CD14-positive monocyte (primary cell): ENCODE results near the gene SCN7A. TPM values are rescaled to one million over a fixed set of nuclear protein-coding genes. Genes with fewer than 3 reads are reported as not detected.

Experiments used
- DNase-seq, 3 donors: peaks; one replicate each; pipeline ENCODE4 v3.0.0-alpha.2; 2011 to 2022
- H2AFZ ChIP-seq: 2 replicates; pipeline ENCODE4 v1.6.0; 2012; ENCODE audit warnings: mild to moderate bottlenecking, low read depth, low read length, inconsistent platforms; ENCODE audit not compliant: insufficient read depth, poor library complexity, severe bottlenecking
- H3K27ac ChIP-seq, 2 donors: 1 replicate in 1 of 2; 2 replicates in 1 of 2; pipeline ENCODE4 v1.5.1; 2012 to 2013; ENCODE audit warnings: low read length in 2 of 2, control low read depth in 1 of 2, inconsistent platforms in 1 of 2, low read depth in 1 of 2, mild to moderate bottlenecking in 1 of 2
- H3K27me3 ChIP-seq, 2 donors: one replicate each; pipeline versions ENCODE4 v1.6.0 to v1.6.1; 2011 to 2013; ENCODE audit warnings: low read length in 2 of 2; ENCODE audit not compliant: control insufficient read depth in 2 of 2, insufficient read depth in 2 of 2
- H3K36me3 ChIP-seq, 2 donors: replicated peaks in 1 of 2; 1 replicate in 1 of 2; 2 replicates in 1 of 2; pipeline versions ENCODE4 v1.5.1 to v1.6.1; 2012 to 2013; ENCODE audit warnings: low read length in 2 of 2, control low read depth in 1 of 2, inconsistent platforms in 1 of 2, mild to moderate bottlenecking in 1 of 2; ENCODE audit not compliant: insufficient read depth in 2 of 2, control insufficient read depth in 1 of 2
- H3K4me1 ChIP-seq, 2 donors: 1 replicate in 1 of 2; 2 replicates in 1 of 2; pipeline versions ENCODE4 v1.5.1 to v1.6.1; 2012 to 2013; ENCODE audit warnings: low read length in 2 of 2, control low read depth in 1 of 2, inconsistent platforms in 1 of 2, mild to moderate bottlenecking in 1 of 2, moderate library complexity in 1 of 2; ENCODE audit not compliant: insufficient read depth in 2 of 2, control insufficient read depth in 1 of 2
- H3K4me2 ChIP-seq: replicated peaks from 2 replicates; pipeline ENCODE3; 2012; ENCODE audit warnings: low read length, moderate library complexity, mild to moderate bottlenecking; ENCODE audit not compliant: poor library complexity, severe bottlenecking; ENCODE audit errors: extremely low read depth
- H3K4me3 ChIP-seq, 3 experiments: fragments of 200-600 bp in 1 of 3; sonication (generic) in 1 of 3; replicated peaks in 1 of 3; 1 replicate in 2 of 3; 2 replicates in 1 of 3; pipeline ENCODE4 v1.5.1; 2011 to 2013; ENCODE audit warnings: low read length in 3 of 3, mild to moderate bottlenecking in 3 of 3, control low read depth in 2 of 3, low read depth in 2 of 3, inconsistent platforms in 1 of 3, moderate library complexity in 1 of 3
- H3K79me2 ChIP-seq: 2 replicates; pipeline ENCODE4 v1.6.0; 2012; ENCODE audit warnings: mild to moderate bottlenecking, control low read depth, inconsistent platforms, low read length, moderate library complexity; ENCODE audit not compliant: insufficient read depth
- H3K9ac ChIP-seq: 2 replicates; pipeline ENCODE4 v1.6.0; 2017; ENCODE audit warnings: low read length, mild to moderate bottlenecking; ENCODE audit not compliant: insufficient read depth, poor library complexity, severe bottlenecking
- H3K9me3 ChIP-seq, 2 donors: replicated peaks in 1 of 2; 1 replicate in 1 of 2; 2 replicates in 1 of 2; pipeline versions ENCODE4 v1.5.1 to v1.6.1; 2012 to 2013; ENCODE audit warnings: low read length in 2 of 2, control low read depth in 1 of 2; ENCODE audit not compliant: control insufficient read depth in 1 of 2, insufficient read depth in 1 of 2
- H4K20me1 ChIP-seq: 2 replicates; pipeline ENCODE4 v1.6.0; 2012; ENCODE audit warnings: mild to moderate bottlenecking, low read length, control low read depth, moderate library complexity; ENCODE audit not compliant: insufficient read depth
- H3K27ac Mint-ChIP-seq, 7 donors: one replicate each; pipeline ENCODE4 v1.8.0; 2020; ENCODE audit warnings: mild to moderate bottlenecking in 7 of 7, mixed read lengths in 7 of 7, moderate library complexity in 6 of 7, inconsistent platforms in 2 of 7
- H3K27me3 Mint-ChIP-seq, 3 donors: one replicate each; pipeline ENCODE4 v1.8.0; 2021 to 2022; ENCODE audit warnings: low read depth in 3 of 3, mild to moderate bottlenecking in 3 of 3, mixed read lengths in 3 of 3, moderate library complexity in 3 of 3, inconsistent platforms in 1 of 3
- H3K36me3 Mint-ChIP-seq, 2 donors: one replicate each; pipeline ENCODE4 v1.8.0; 2020; ENCODE audit warnings: mixed read lengths in 2 of 2, inconsistent platforms in 1 of 2, mild to moderate bottlenecking in 1 of 2
- H3K4me1 Mint-ChIP-seq: one replicate; pipeline ENCODE4 v1.8.0; 2020; ENCODE audit warnings: mild to moderate bottlenecking, mixed read lengths
- H3K4me3 Mint-ChIP-seq, 2 donors: one replicate each; pipeline ENCODE4 v1.8.0; 2020; ENCODE audit warnings: mild to moderate bottlenecking in 2 of 2, mixed read lengths in 2 of 2, moderate library complexity in 1 of 2
- H3K9me3 Mint-ChIP-seq, 7 donors: one replicate each; pipeline ENCODE4 v1.8.0; 2020 to 2022; ENCODE audit warnings: mixed read lengths in 7 of 7, mild to moderate bottlenecking in 6 of 7, moderate library complexity in 6 of 7, inconsistent platforms in 2 of 7
- WGBS: methylation state at CpG from one replicate; pipeline ENCODE4 v1.1.5; 2013; ENCODE audit warnings: missing lambda C conversion rate; ENCODE audit not compliant: insufficient coverage; 5-methylcytosine and 5-hydroxymethylcytosine counted together
- intact Hi-C, 2 donors: fragments of 100-400 bp; cut with micrococcal nuclease; formaldehyde crosslinking; loops; one replicate each; pipeline versions ENCODE4 v1.15.0 to v1.15.1; 2023
- polyA plus RNA-seq, 3 donors: library from polyadenylated mRNA; depleted of rRNA in 1 of 3; unstranded in 2 of 3; stranded (reverse) in 1 of 3; fragments of 300-500 nt in 2 of 3; fragments of >200 nt in 1 of 3; fragmentation: Illumina TruSeq in 2 of 3; gene quantifications; 1 replicate in 2 of 3; 2 replicates in 1 of 3; pipeline ENCODE4 v1.2.3, GENCODE V29; 2012 to 2021
- TF ChIP-seq, protein P1 (sequence below): fragments of 200-600 bp; IDR thresholded peaks from one replicate; pipeline ENCODE4 v1.8.0; 2022; ENCODE audit warnings: antibody characterized with exemption, mild to moderate bottlenecking

Gene SCN7A
- polyA plus RNA-seq, 3 donors, result not detected

DNA sequence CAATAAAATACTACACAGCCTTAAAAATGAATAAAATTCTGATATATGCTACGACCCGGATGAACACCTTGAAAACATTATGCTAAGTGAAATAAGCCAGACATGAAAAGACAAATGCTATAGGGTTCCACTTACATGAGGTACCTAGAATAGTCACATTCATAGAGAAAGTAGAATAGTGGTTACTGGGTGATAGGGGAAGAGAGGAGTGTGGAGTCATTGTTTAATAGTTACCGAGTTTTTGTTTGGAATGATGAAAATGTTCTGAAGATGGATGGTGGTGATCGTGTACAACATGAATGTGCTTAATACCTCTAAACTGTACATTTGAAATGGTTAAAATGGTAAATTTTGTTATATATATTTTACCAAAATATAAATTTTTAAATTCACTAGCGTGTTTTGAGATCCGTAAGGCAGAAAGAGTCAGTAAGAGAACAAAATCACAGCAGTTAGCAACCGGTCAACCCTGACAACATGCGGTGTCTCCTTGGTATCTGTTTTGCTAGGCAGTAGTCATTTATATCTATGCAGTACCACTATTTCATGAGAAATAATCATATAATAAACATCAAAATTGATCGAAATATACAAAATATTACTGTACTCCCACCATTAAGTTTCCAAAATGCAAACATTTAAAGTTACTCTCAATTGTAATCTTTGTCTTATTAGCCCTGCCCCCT lies 129.4 kb downstream of the SCN7A start:
- H3K4me2 ChIP-seq, result no peak overlapping the region

DNA sequence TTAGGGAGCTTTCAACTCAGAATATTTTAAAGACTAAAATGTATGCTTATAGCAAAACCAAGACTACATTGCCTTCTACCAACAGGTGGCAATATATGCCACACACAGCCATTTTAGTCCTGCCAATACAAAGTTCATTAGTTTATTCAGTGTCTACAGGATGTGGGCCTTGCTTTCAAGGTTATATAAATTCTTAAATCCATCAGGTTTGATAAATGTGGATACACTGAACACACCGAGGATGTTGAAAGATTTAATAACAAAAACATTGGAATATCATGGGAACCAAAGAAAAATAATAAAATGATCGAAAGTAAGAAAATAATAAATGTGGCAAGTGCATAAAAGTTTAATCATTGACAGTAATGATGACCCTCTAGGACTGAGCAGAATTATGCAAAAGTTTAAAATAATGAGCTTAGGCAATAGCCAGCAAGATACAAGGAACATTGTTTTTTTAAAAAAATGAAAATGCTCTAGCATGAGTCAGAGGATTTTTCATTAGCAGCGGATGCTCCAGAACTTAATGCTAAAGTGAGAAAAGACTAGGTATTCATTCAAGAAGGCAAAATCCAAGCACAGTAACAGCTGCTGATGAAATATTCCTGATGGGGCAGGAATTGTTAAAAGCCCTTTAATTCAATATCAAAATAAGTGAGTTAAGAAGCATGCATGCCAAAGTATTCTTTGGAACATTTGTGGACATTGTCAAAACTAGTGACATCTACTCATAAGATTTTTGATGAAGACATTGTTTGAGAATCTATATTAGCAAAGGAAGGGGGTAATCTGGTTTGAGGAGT lies 132.5 kb downstream of the SCN7A start:
- no peak overlapping the region for H3K4me2 ChIP-seq
- H3K79me2 ChIP-seq, result no peaks in the 10 kb centered on the region
- no peaks in the 10 kb centered on the region for H3K4me1 Mint-ChIP-seq
- no peaks in the 10 kb centered on the region for H3K27me3 ChIP-seq
- no peaks in the 10 kb centered on the region for H4K20me1 ChIP-seq
- no peak overlapping the region for H3K9ac ChIP-seq
- H3K36me3 ChIP-seq, result no peaks in the 10 kb centered on the region
- no peaks in the 10 kb centered on the region for H3K36me3 Mint-ChIP-seq
- H2AFZ ChIP-seq, result no peak overlapping the region
- 89% methylated on average over 1 of the region's 3 CpGs for WGBS
- peak in 1 of 3 donors; percentile 18 for DNase-seq
- no peak overlapping the region for H3K4me3 Mint-ChIP-seq
- no peak overlapping the region for H3K4me3 ChIP-seq
- TF ChIP-seq, protein P1, sequence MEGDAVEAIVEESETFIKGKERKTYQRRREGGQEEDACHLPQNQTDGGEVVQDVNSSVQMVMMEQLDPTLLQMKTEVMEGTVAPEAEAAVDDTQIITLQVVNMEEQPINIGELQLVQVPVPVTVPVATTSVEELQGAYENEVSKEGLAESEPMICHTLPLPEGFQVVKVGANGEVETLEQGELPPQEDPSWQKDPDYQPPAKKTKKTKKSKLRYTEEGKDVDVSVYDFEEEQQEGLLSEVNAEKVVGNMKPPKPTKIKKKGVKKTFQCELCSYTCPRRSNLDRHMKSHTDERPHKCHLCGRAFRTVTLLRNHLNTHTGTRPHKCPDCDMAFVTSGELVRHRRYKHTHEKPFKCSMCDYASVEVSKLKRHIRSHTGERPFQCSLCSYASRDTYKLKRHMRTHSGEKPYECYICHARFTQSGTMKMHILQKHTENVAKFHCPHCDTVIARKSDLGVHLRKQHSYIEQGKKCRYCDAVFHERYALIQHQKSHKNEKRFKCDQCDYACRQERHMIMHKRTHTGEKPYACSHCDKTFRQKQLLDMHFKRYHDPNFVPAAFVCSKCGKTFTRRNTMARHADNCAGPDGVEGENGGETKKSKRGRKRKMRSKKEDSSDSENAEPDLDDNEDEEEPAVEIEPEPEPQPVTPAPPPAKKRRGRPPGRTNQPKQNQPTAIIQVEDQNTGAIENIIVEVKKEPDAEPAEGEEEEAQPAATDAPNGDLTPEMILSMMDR, result peak; percentile 56
- peaks cover 0 to under 1% (median 0%) of the 10 kb centered on the region in 3 donors for H3K27me3 Mint-ChIP-seq
- intact Hi-C loops, result no loop called here
- no peak overlapping the region for H3K27ac Mint-ChIP-seq
- no peak overlapping the region for H3K27ac ChIP-seq
- H3K9me3 ChIP-seq, result no peaks in the 10 kb centered on the region
- no peaks in the 10 kb centered on the region for H3K4me1 ChIP-seq
- H3K9me3 Mint-ChIP-seq, result peaks cover 0 to 3% (median 0%) of the 10 kb centered on the region in 7 donors

More for the DNA sequence above, 129.4 kb downstream of the SCN7A start:
- intact Hi-C loops, result no loop called here
- H3K9me3 Mint-ChIP-seq, result no peaks in the 10 kb centered on the region
- Histone ChIP-seq H3K9ac (no peak overlapping the region), H2AFZ (no peak overlapping the region), H3K4me3 (no peak overlapping the region), H3K9me3 (no peaks in the 10 kb centered on the region), H4K20me1 (no peaks in the 10 kb centered on the region), H3K27ac (no peak overlapping the region), H3K36me3 (no peaks in the 10 kb centered on the region), H3K79me2 (no peaks in the 10 kb centered on the region), H3K4me1 (no peaks in the 10 kb centered on the region), H3K27me3 (no peaks in the 10 kb centered on the region)
- H3K4me1 Mint-ChIP-seq, result no peaks in the 10 kb centered on the region
- WGBS, result no CpG with 5 or more reads among the region's 9 CpGs
- no peak overlapping the region for H3K27ac Mint-ChIP-seq
- TF ChIP-seq, protein P1, result no peak
- DNase-seq, result no peak
- H3K36me3 Mint-ChIP-seq, result no peaks in the 10 kb centered on the region
- no peak overlapping the region for H3K4me3 Mint-ChIP-seq
- no peaks in the 10 kb centered on the region for H3K27me3 Mint-ChIP-seq
